HCT116 (cell line): ENCODE measurements around the gene CD300LD. TPM values are rescaled to one million over a fixed set of nuclear protein-coding genes. Genes with fewer than 3 reads are reported as not detected.

Experiments used
- ATAC-seq: fragments of 200-7000 bp; cut with Tn5 transposase; 2 replicates; pipeline ENCODE4 v1.9.1; 2020; ENCODE audit warnings: mild to moderate bottlenecking, moderate library complexity
- BruUV-seq: library from RNA; stranded (reverse); fragments of 400-500 nt; replicated peaks from 2 replicates; lab custom pipeline; 2021; lab: Mats Ljungman, UMichigan
- CTCF ChIA-PET: fragments of 300-600 bp; sonication (Branson Sonifier 250); formaldehyde crosslinking; loops from one replicate; lab custom pipeline; 2021; ENCODE audit warnings: antibody characterized with exemption; lab: Charles Lee
- POLR2A ChIA-PET: fragments of 300-600, 350-600 bp; sonication (Branson Sonifier 250); formaldehyde crosslinking; loops from one replicate; lab custom pipeline; 2021; ENCODE audit warnings: antibody characterized with exemption; lab: Charles Lee
- RAD21 ChIA-PET, 2 experiments: fragments of 300-600 bp; sonication (Branson Sonifier 250); formaldehyde crosslinking; loops; one replicate each; lab custom pipeline; 2023; ENCODE audit warnings: low total read pairs in 2 of 2; ENCODE audit not compliant: uncharacterized antibody in 2 of 2, unreplicated experiment in 2 of 2, low non-redundant PET in 1 of 2; lab: Charles Lee
- DNase-seq: peaks from one replicate; pipeline ENCODE4 v3.0.0-alpha.2; 2010; ENCODE audit warnings: low read depth, low spot score
- H2AFZ ChIP-seq: fragments of 200-600 bp; shearing (Covaris generic), sonication (generic); 2 replicates; pipeline ENCODE4 v1.6.1; 2017; ENCODE audit warnings: low read depth, mixed run types, mixed read lengths, antibody characterized with exemption, low read length; ENCODE audit not compliant: poor library complexity, severe bottlenecking
- H3K27ac ChIP-seq: 2 replicates; pipeline ENCODE4 v1.5.1; 2012; ENCODE audit warnings: low read depth, low read length
- H3K27me3 ChIP-seq: fragments of 200-600 bp; sonication (generic); 2 replicates; pipeline ENCODE4 v1.6.1; 2016; ENCODE audit warnings: mixed run types, low read length, mixed read lengths; ENCODE audit not compliant: insufficient read depth
- H3K36me3 ChIP-seq, 2 experiments: fragments of 200-500 bp in 1 of 2; fragments of 200-600 bp in 1 of 2; sonication (Bioruptor generic) in 1 of 2; sonication (generic) in 1 of 2; 2 replicates each; pipeline versions ENCODE4 v1.5.1 to v1.6.1; 2014 to 2016; ENCODE audit warnings: low read length in 2 of 2, inconsistent platforms in 1 of 2, mixed read lengths in 1 of 2, mixed run types in 1 of 2; ENCODE audit not compliant: insufficient read depth in 2 of 2, control insufficient read depth in 1 of 2
- H3K4me1 ChIP-seq, 2 experiments: fragments of 200-600 bp in 1 of 2; sonication (generic) in 1 of 2; 2 replicates each; pipeline versions ENCODE4 v1.5.1 to v1.6.1; 2012 to 2017; ENCODE audit warnings: low read length in 2 of 2, inconsistent platforms in 1 of 2, mild to moderate bottlenecking in 1 of 2, mixed read lengths in 1 of 2, mixed run types in 1 of 2, moderate library complexity in 1 of 2; ENCODE audit not compliant: insufficient read depth in 2 of 2, control insufficient read depth in 1 of 2
- H3K4me2 ChIP-seq: fragments of 200-600 bp; sonication (generic); 2 replicates; pipeline ENCODE4 v1.6.1; 2017; ENCODE audit warnings: mixed run types, low read length, mixed read lengths
- H3K4me3 ChIP-seq, 2 experiments: fragments of 200-600 bp in 1 of 2; sonication (generic) in 1 of 2; replicated peaks in 1 of 2; 2 replicates each; pipeline ENCODE4 v1.5.1; 2011 to 2016; ENCODE audit warnings: low read length in 2 of 2, control low read depth in 1 of 2, low read depth in 1 of 2, mild to moderate bottlenecking in 1 of 2, mixed read lengths in 1 of 2, mixed run types in 1 of 2
- H3K79me2 ChIP-seq: fragments of 200-600 bp; sonication (generic); 2 replicates; pipeline ENCODE4 v1.6.1; 2017; ENCODE audit warnings: mild to moderate bottlenecking, mixed run types, low read length, moderate library complexity, mixed read lengths; ENCODE audit not compliant: insufficient read depth
- H3K9ac ChIP-seq: fragments of 200-600 bp; sonication (generic); 2 replicates; pipeline ENCODE4 v1.6.1; 2016; ENCODE audit warnings: low read length, mixed read lengths
- H3K9me2 ChIP-seq: fragments of 200-600 bp; sonication (generic), shearing (Covaris generic); 2 replicates; pipeline ENCODE4 v1.6.1; 2017; ENCODE audit warnings: mixed run types, mild to moderate bottlenecking, moderate library complexity; ENCODE audit not compliant: insufficient read depth
- H3K9me3 ChIP-seq, 2 experiments: fragments of 200-500 bp in 1 of 2; fragments of 200-600 bp in 1 of 2; sonication (Bioruptor generic) in 1 of 2; sonication (generic) in 1 of 2; 2 replicates each; pipeline ENCODE4 v1.6.1; 2014 to 2017; ENCODE audit warnings: low read length in 2 of 2, mixed read lengths in 2 of 2, inconsistent platforms in 1 of 2, low read depth in 1 of 2, mild to moderate bottlenecking in 1 of 2, mixed run types in 1 of 2, moderate library complexity in 1 of 2; ENCODE audit not compliant: control insufficient read depth in 1 of 2, insufficient read depth in 1 of 2
- H4K20me1 ChIP-seq: fragments of 200-600 bp; sonication (generic), shearing (Covaris generic); 2 replicates; pipeline ENCODE4 v1.6.1; 2017; ENCODE audit warnings: mixed run types, mild to moderate bottlenecking, moderate library complexity; ENCODE audit not compliant: insufficient read depth
- CEBPB ChIP-seq: IDR thresholded peaks from 2 replicates; pipeline ENCODE4 v1.6.1; 2012; ENCODE audit warnings: low read depth
- EZH2phosphoT487 ChIP-seq: fragments of 200-600 bp; IDR thresholded peaks from 2 replicates; pipeline ENCODE4 v1.6.1; 2018; ENCODE audit warnings: antibody characterized with exemption, borderline replicate concordance
- JUND ChIP-seq: IDR thresholded peaks from 2 replicates; pipeline ENCODE4 v1.6.1; 2012
- POLR2A ChIP-seq: IDR thresholded peaks from 2 replicates; pipeline ENCODE4 v1.7.0; 2011; ENCODE audit warnings: borderline replicate concordance; ENCODE audit not compliant: insufficient read depth, insufficient read length; ENCODE audit errors: extremely low read depth
- RAD21 ChIP-seq: IDR thresholded peaks from 2 replicates; pipeline ENCODE4 v1.6.1; 2012; ENCODE audit warnings: low read depth, mild to moderate bottlenecking
- SP1 ChIP-seq: IDR thresholded peaks from 2 replicates; pipeline ENCODE4 v1.6.1; 2012; ENCODE audit warnings: low read depth
- ZNF274 ChIP-seq: fragments of 200-500 bp; sonication (Bioruptor generic); IDR thresholded peaks from 2 replicates; pipeline ENCODE4 v1.6.1; 2014; ENCODE audit warnings: mild to moderate bottlenecking, low read depth, low read length, inconsistent platforms
- intact Hi-C: fragments of 100-400 bp; cut with micrococcal nuclease; formaldehyde crosslinking; loops from 2 replicates; pipeline ENCODE4 v1.10.0; 2022
- total RNA-seq: library from RNA; stranded (reverse); gene quantifications from one replicate; pipeline ENCODE4 v1.2.1, GENCODE V29; 2021; ENCODE audit not compliant: unreplicated experiment
- TF ChIP-seq, protein P1 (sequence below): IDR thresholded peaks from 2 replicates; pipeline ENCODE4 v1.6.1; 2012
- TF ChIP-seq, protein P2 (sequence below): IDR thresholded peaks from 2 replicates; pipeline ENCODE4 v1.6.1; 2012; ENCODE audit warnings: low read depth
- TF ChIP-seq, protein P3 (sequence below): IDR thresholded peaks from 2 replicates; pipeline ENCODE4 v1.6.1; 2011; ENCODE audit warnings: mild to moderate bottlenecking, low read length, moderate library complexity; ENCODE audit not compliant: insufficient replicate concordance; ENCODE audit errors: extremely low read depth

Gene CD300LD
- total RNA-seq, 1 experiment from 2014 or later: not detected

DNA sequence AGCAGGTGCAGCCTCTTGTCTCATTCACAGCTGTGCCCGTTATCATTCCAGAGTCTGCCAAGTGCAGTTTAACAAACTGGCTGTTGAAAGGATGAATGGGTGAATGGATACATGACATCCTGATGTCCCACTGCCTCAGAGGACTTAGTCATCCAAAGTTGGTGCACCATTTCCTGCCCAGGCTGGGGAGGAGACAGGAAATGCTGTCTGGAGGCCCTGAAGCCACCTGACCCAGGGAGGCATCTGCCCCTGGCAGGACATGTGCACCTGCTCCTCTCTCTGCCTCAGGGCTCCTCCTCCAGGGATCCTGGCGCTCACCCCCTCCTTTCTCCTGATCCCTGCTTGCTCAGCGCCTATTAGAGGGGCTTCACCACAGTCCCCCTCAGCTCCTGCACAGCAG, 44.3 kb downstream of the CD300LD start:
- Histone ChIP-seq H3K9ac (no peak overlapping the region), H3K4me3 (no peak overlapping the region), H3K27me3 (peaks cover 6% of the 10 kb centered on the region; the same call in 1 of the 2 replicates), H4K20me1 (no peaks in the 10 kb centered on the region), H3K9me2 (no peaks in the 10 kb centered on the region), H3K9me3 (no peaks in the 10 kb centered on the region), H2AFZ (no peak overlapping the region), H3K79me2 (no peaks in the 10 kb centered on the region), H3K4me1 (peaks cover 0 to 5% of the 10 kb centered on the region in 2 experiments; a peak in 1 of 4 replicates), H3K36me3 (no peaks in the 10 kb centered on the region), H3K4me2 (no peak overlapping the region), H3K27ac (no peak overlapping the region)
- ChIA-PET CTCF (no interaction called here), POLR2A (no interaction called here), RAD21 (no interaction called here)
- no peak for TF ChIP-seq CEBPB
- TF ChIP-seq JUND: no peak
- TF ChIP-seq, protein P1, sequence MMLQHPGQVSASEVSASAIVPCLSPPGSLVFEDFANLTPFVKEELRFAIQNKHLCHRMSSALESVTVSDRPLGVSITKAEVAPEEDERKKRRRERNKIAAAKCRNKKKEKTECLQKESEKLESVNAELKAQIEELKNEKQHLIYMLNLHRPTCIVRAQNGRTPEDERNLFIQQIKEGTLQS: no peak
- TF ChIP-seq RAD21: no peak
- ATAC-seq (no peak), DNase-seq (no peak)
- BruUV-seq: no TSS peak
- intact Hi-C loops: no loop called here

DNA sequence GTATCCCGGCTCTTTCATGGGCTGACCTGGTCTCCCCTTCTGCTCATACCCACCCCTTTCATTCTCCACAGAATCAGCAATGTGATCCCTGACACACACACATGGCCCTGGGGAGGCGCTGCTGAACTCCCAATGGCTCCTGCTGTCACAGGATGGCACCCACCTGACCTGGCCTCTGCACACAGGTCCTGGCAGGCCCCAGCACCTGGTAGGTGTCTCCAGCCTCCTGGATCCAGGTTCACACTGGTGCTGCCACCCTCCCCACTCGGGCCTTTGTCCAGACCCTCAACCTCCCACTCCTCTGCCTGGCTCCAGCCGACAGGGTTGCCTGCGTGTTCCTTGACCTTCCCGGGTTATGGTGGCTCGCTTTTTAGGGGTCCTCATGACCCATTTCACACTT, 44.8 kb downstream of the CD300LD start:
- Histone ChIP-seq H3K36me3 (no peaks in the 10 kb centered on the region), H3K4me1 (peaks cover 0 to 5% of the 10 kb centered on the region in 2 experiments; a peak in 1 of 4 replicates), H3K27ac (no peak overlapping the region), H3K9ac (no peak overlapping the region), H4K20me1 (no peaks in the 10 kb centered on the region), H3K79me2 (no peaks in the 10 kb centered on the region), H3K9me2 (no peaks in the 10 kb centered on the region), H3K4me2 (no peak overlapping the region), H2AFZ (no peak overlapping the region), H3K9me3 (no peaks in the 10 kb centered on the region), H3K27me3 (peaks cover under 1% of the 10 kb centered on the region; the same call in 1 of the 2 replicates), H3K4me3 (no peak overlapping the region)
- intact Hi-C loops: no loop called here
- DNase-seq (no peak), ATAC-seq (no peak)
- TF ChIP-seq, protein P1: no peak
- no peak for TF ChIP-seq SP1
- TF ChIP-seq, protein P2, sequence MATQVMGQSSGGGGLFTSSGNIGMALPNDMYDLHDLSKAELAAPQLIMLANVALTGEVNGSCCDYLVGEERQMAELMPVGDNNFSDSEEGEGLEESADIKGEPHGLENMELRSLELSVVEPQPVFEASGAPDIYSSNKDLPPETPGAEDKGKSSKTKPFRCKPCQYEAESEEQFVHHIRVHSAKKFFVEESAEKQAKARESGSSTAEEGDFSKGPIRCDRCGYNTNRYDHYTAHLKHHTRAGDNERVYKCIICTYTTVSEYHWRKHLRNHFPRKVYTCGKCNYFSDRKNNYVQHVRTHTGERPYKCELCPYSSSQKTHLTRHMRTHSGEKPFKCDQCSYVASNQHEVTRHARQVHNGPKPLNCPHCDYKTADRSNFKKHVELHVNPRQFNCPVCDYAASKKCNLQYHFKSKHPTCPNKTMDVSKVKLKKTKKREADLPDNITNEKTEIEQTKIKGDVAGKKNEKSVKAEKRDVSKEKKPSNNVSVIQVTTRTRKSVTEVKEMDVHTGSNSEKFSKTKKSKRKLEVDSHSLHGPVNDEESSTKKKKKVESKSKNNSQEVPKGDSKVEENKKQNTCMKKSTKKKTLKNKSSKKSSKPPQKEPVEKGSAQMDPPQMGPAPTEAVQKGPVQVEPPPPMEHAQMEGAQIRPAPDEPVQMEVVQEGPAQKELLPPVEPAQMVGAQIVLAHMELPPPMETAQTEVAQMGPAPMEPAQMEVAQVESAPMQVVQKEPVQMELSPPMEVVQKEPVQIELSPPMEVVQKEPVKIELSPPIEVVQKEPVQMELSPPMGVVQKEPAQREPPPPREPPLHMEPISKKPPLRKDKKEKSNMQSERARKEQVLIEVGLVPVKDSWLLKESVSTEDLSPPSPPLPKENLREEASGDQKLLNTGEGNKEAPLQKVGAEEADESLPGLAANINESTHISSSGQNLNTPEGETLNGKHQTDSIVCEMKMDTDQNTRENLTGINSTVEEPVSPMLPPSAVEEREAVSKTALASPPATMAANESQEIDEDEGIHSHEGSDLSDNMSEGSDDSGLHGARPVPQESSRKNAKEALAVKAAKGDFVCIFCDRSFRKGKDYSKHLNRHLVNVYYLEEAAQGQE: no peak
- TF ChIP-seq ZNF274: no peak
- no peak for TF ChIP-seq EZH2phosphoT487
- TF ChIP-seq, protein P3, sequence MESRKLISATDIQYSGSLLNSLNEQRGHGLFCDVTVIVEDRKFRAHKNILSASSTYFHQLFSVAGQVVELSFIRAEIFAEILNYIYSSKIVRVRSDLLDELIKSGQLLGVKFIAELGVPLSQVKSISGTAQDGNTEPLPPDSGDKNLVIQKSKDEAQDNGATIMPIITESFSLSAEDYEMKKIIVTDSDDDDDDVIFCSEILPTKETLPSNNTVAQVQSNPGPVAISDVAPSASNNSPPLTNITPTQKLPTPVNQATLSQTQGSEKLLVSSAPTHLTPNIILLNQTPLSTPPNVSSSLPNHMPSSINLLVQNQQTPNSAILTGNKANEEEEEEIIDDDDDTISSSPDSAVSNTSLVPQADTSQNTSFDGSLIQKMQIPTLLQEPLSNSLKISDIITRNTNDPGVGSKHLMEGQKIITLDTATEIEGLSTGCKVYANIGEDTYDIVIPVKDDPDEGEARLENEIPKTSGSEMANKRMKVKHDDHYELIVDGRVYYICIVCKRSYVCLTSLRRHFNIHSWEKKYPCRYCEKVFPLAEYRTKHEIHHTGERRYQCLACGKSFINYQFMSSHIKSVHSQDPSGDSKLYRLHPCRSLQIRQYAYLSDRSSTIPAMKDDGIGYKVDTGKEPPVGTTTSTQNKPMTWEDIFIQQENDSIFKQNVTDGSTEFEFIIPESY: no peak
- TF ChIP-seq POLR2A: no peak
- ChIA-PET RAD21 (no interaction called here), POLR2A (no interaction called here), CTCF (no interaction called here)
- BruUV-seq: no TSS peak
